ENCODE results near the gene TRERF1. TPM values are rescaled to one million over a fixed set of nuclear protein-coding genes. Genes with fewer than 3 reads are reported as not detected.

The TRERF1 gene
- total RNA-seq, 6 donors from 2014 or later: 2.0 to 7.3 (median 5.4) TPM

GRCh38 chr6:42349753-42350511 is 101.8 kb downstream of the TRERF1 start:
- Histone ChIP-seq H3K27me3 (no peaks in the 10 kb centered on the region), H3K36me3 (no peaks in the 10 kb centered on the region), H3K4me3 (no peak overlapping the region), H3K9me3 (no peaks in the 10 kb centered on the region), H3K4me1 (no peaks in the 10 kb centered on the region), H3K27ac (no peak overlapping the region)
- WGBS, 2 donors: 92 to 93% methylated on average over 10 of the region's 10 CpGs
- TF ChIP-seq, protein P1, sequence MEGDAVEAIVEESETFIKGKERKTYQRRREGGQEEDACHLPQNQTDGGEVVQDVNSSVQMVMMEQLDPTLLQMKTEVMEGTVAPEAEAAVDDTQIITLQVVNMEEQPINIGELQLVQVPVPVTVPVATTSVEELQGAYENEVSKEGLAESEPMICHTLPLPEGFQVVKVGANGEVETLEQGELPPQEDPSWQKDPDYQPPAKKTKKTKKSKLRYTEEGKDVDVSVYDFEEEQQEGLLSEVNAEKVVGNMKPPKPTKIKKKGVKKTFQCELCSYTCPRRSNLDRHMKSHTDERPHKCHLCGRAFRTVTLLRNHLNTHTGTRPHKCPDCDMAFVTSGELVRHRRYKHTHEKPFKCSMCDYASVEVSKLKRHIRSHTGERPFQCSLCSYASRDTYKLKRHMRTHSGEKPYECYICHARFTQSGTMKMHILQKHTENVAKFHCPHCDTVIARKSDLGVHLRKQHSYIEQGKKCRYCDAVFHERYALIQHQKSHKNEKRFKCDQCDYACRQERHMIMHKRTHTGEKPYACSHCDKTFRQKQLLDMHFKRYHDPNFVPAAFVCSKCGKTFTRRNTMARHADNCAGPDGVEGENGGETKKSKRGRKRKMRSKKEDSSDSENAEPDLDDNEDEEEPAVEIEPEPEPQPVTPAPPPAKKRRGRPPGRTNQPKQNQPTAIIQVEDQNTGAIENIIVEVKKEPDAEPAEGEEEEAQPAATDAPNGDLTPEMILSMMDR (IDR thresholded peaks at IDR 0.05): no peak
- no peak for TF ChIP-seq POLR2AphosphoS5 (IDR thresholded peaks at IDR 0.05)
- DNase-seq (no peak), ATAC-seq (ENCODE audit: low FRiP score in 2 of 2) (no peak)

DNA sequence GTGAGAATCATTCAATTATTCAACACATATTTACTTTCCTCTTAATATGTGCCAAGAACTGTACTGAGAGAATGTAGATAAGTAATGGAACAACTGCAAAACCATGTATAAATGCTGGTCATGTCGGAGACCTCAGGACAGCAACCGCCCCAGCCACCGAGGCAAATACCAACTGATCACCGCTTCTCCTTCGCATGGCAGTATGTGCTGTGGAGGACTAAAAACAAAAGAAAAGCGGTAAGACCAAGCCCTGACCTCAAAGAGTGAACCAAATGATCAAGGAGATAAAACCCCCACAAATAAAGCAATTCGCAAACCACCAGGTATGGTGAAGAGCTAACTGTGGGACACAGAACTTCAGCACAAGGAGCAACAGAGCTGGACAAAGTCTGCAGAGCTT is 104.3 kb downstream of the TRERF1 start:
- DNase-seq (no peak), ATAC-seq (ENCODE audit: low FRiP score in 2 of 2) (no peak)
- no peak overlapping the region for H3K4me3 ChIP-seq
- H3K27me3 ChIP-seq: no peaks in the 10 kb centered on the region
- H3K4me1 ChIP-seq: no peaks in the 10 kb centered on the region
- H3K36me3 ChIP-seq: no peaks in the 10 kb centered on the region
- 83 to 92% methylated on average over 7 of the region's 7 CpGs for WGBS, 2 donors
- H3K9me3 ChIP-seq: no peaks in the 10 kb centered on the region
- TF ChIP-seq POLR2AphosphoS5 (IDR thresholded peaks at IDR 0.05) (no peak), EP300 (IDR thresholded peaks at IDR 0.05) (no peak), POLR2A (IDR thresholded peaks at IDR 0.05) (no peak)
- H3K27ac ChIP-seq: no peak overlapping the region

- H3K4me3 ChIP-seq: no peak overlapping the region
- DNase-seq (no peak), ATAC-seq (ENCODE audit: low FRiP score in 2 of 2) (no peak)
- no peak overlapping the region for H3K27ac ChIP-seq
- no peaks in the 10 kb centered on the region for H3K9me3 ChIP-seq
- 77 to 80% methylated on average over 8 of the region's 8 CpGs for WGBS, 2 donors
- H3K27me3 ChIP-seq: no peaks in the 10 kb centered on the region
- H3K36me3 ChIP-seq: no peaks in the 10 kb centered on the region
- no peaks in the 10 kb centered on the region for H3K4me1 ChIP-seq
- TF ChIP-seq EP300 (IDR thresholded peaks at IDR 0.05): no peak
- TF ChIP-seq POLR2A (IDR thresholded peaks at IDR 0.05): no peak
- no peak for TF ChIP-seq POLR2AphosphoS5 (IDR thresholded peaks at IDR 0.05)
- TF ChIP-seq, protein P1 (IDR thresholded peaks at IDR 0.05): no peak
Measured at GRCh38 chr6:42345696-42346416, 105.9 kb downstream of the TRERF1 start.

GRCh38 chr6:42344756-42345155 is 107.0 kb downstream of the TRERF1 start:
- TF ChIP-seq EP300 (IDR thresholded peaks at IDR 0.05) (no peak), POLR2AphosphoS5 (IDR thresholded peaks at IDR 0.05) (no peak), POLR2A (IDR thresholded peaks at IDR 0.05) (no peak)
- TF ChIP-seq, protein P1 (IDR thresholded peaks at IDR 0.05): no peak
- ATAC-seq (ENCODE audit: low FRiP score in 2 of 2): no peak
- no peak overlapping the region for H3K4me3 ChIP-seq
- H3K9me3 ChIP-seq: no peaks in the 10 kb centered on the region
- H3K27ac ChIP-seq: no peak overlapping the region
- 71 to 87% methylated on average over 1 of the region's 1 CpG for WGBS, 2 donors
- no peaks in the 10 kb centered on the region for H3K36me3 ChIP-seq
- H3K4me1 ChIP-seq: no peaks in the 10 kb centered on the region
- no peak for DNase-seq
- no peaks in the 10 kb centered on the region for H3K27me3 ChIP-seq

- H3K27ac ChIP-seq: no peak overlapping the region
- TF ChIP-seq POLR2AphosphoS5 (IDR thresholded peaks at IDR 0.05): no peak
- TF ChIP-seq, protein P1 (IDR thresholded peaks at IDR 0.05): no peak
- TF ChIP-seq POLR2A (IDR thresholded peaks at IDR 0.05): no peak
- no peak for TF ChIP-seq EP300 (IDR thresholded peaks at IDR 0.05)
- H3K36me3 ChIP-seq: no peaks in the 10 kb centered on the region
Measured at GRCh38 chr6:42341771-42342553, 109.8 kb downstream of the TRERF1 start.

More at GRCh38 chr6:42341771-42342553, 109.8 kb downstream of the TRERF1 start:
- ATAC-seq (ENCODE audit: low FRiP score in 2 of 2) (no peak), DNase-seq (no peak)
- Histone ChIP-seq H3K27me3 (no peaks in the 10 kb centered on the region), H3K4me1 (no peaks in the 10 kb centered on the region), H3K9me3 (no peaks in the 10 kb centered on the region), H3K4me3 (no peak overlapping the region)
- 97 to 100% methylated on average over 3 of the region's 3 CpGs for WGBS, 2 donors

Measured in upper lobe of left lung (tissue), 6 donors.